HUES64 (cell line): Measurements from ENCODE around the gene NUF2.

Source experiments
- H3K27ac ChIP-seq: 2 replicates; pipeline ENCODE4 v1.7.0; 2013; ENCODE audit warnings: low read depth, low read length, inconsistent platforms
- H3K27me3 ChIP-seq: 2 replicates; pipeline ENCODE4 v1.6.1; 2013; ENCODE audit warnings: mild to moderate bottlenecking, low read length; ENCODE audit not compliant: insufficient read depth
- H3K36me3 ChIP-seq: 2 replicates; pipeline ENCODE4 v1.6.1; 2013; ENCODE audit warnings: mild to moderate bottlenecking, low read length; ENCODE audit not compliant: insufficient read depth
- H3K4me1 ChIP-seq: 2 replicates; pipeline ENCODE4 v1.6.1; 2013; ENCODE audit warnings: mild to moderate bottlenecking, low read length, moderate library complexity; ENCODE audit not compliant: insufficient read depth
- H3K4me3 ChIP-seq: 2 replicates; pipeline ENCODE4 v1.5.1; 2013; ENCODE audit warnings: mild to moderate bottlenecking, low read length, moderate library complexity
- H3K9ac ChIP-seq: 2 replicates; pipeline ENCODE4 v1.6.1; 2013; ENCODE audit warnings: mild to moderate bottlenecking, low read depth, low read length
- H3K9me3 ChIP-seq: 2 replicates; pipeline ENCODE4 v1.6.1; 2013; ENCODE audit warnings: low read depth, low read length; ENCODE audit not compliant: insufficient read depth
- WGBS: fragments of 150-250, 120-280 bp; methylation state at CpG from one replicate; pipeline ENCODE4 v1.1.7; 2013; ENCODE audit warnings: missing lambda C conversion rate; 5-methylcytosine and 5-hydroxymethylcytosine counted together

NUF2 gene

GRCh38 chr1:163372576-163372975, 50.8 kb downstream of the NUF2 start:
- H3K9ac ChIP-seq = no peak overlapping the region
- no peaks in the 10 kb centered on the region for H3K27me3 ChIP-seq
- peaks cover 10% of the 10 kb centered on the region; the same call in 1 of the 2 replicates for H3K4me1 ChIP-seq
- no peak overlapping the region for H3K27ac ChIP-seq
- no peaks in the 10 kb centered on the region for H3K9me3 ChIP-seq
- WGBS = 92% methylated on average over 1 of the region's 1 CpG
- no peak overlapping the region for H3K4me3 ChIP-seq
- H3K36me3 ChIP-seq = no peaks in the 10 kb centered on the region

GRCh38 chr1:163378554-163378953, 56.8 kb downstream of the NUF2 start:
- H3K27ac ChIP-seq = no peak overlapping the region
- 100% methylated on average over 2 of the region's 2 CpGs for WGBS
- no peaks in the 10 kb centered on the region; the same call in 1 of the 2 replicates for H3K4me1 ChIP-seq

DNA sequence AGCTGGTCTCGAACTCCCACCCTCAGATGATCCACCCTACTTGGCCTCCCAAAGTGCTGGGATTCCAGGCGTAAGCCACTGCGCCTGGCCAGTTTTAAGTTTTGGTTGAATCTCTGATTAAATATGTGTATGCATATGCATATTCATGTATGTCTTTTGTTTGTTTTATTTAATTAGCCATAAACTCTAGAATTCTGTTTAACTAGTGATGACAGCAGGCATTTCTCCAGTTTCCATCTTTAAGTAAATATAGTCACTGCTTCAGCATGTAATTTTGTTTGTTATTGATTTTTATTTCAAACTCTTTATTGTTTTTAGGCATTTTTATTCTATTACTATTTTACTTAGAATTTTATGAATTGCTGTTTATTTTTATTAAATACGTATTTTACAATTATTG, 58.0 kb downstream of the NUF2 start:
- Histone ChIP-seq H3K27ac (no peak overlapping the region), H3K36me3 (no peaks in the 10 kb centered on the region), H3K27me3 (no peaks in the 10 kb centered on the region), H3K9ac (no peak overlapping the region), H3K4me1 (no peaks in the 10 kb centered on the region), H3K4me3 (no peak overlapping the region), H3K9me3 (no peaks in the 10 kb centered on the region)
- 97% methylated on average over 3 of the region's 4 CpGs for WGBS

More at GRCh38 chr1:163378554-163378953, 56.8 kb downstream of the NUF2 start:
- Histone ChIP-seq H3K27me3 (no peaks in the 10 kb centered on the region), H3K9me3 (no peaks in the 10 kb centered on the region), H3K9ac (no peak overlapping the region), H3K36me3 (no peaks in the 10 kb centered on the region), H3K4me3 (no peak overlapping the region)

DNA sequence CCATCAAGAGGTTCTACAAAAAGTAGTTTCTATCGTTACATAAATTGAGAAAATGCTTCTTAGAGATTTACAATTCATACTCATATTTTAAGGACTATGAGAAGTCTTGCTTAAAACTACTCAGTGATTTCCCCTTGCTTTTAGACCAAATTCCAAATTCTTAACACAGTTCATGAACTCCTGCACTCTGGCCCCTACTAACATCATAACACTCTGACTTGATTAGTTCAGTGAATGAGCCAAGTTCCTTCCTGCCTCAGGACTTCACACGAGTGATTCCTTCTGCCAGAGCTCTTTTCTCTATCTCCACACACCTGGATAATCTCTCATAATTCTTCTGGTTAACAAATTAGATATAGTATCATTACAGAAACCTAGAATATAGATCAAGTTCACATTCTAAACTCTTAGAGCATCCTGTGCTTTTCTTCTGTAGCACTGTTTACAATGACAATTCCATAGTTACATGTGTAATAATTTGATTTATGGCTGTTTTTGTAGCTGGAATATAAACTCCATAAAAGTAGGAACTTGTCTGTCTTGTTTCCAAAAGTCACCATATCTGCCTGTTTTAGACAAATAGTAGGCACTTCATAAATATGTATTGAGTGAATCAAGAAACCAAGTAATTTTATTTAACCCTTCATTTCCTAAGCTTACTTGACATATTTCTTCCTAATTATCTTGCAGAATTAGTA, 59.9 kb downstream of the NUF2 start:
- Histone ChIP-seq H3K9ac (no peak overlapping the region), H3K4me3 (no peak overlapping the region), H3K27ac (no peak overlapping the region), H3K9me3 (no peaks in the 10 kb centered on the region), H3K36me3 (no peaks in the 10 kb centered on the region), H3K4me1 (no peaks in the 10 kb centered on the region), H3K27me3 (no peaks in the 10 kb centered on the region)
- 74% methylated on average over 1 of the region's 2 CpGs for WGBS

GRCh38 chr1:163382395-163382794, 60.6 kb downstream of the NUF2 start:
- no peak overlapping the region for H3K4me3 ChIP-seq
- no peaks in the 10 kb centered on the region for H3K4me1 ChIP-seq
- no peak overlapping the region for H3K27ac ChIP-seq
- H3K36me3 ChIP-seq = no peaks in the 10 kb centered on the region
- no peaks in the 10 kb centered on the region for H3K9me3 ChIP-seq
- no peaks in the 10 kb centered on the region for H3K27me3 ChIP-seq
- 94% methylated on average over 4 of the region's 4 CpGs for WGBS
- H3K9ac ChIP-seq = no peak overlapping the region

GRCh38 chr1:163387146-163387545, 65.4 kb downstream of the NUF2 start:
- Histone ChIP-seq H3K4me3 (no peak overlapping the region), H3K9ac (no peak overlapping the region), H3K27ac (no peak overlapping the region), H3K27me3 (no peaks in the 10 kb centered on the region), H3K36me3 (no peaks in the 10 kb centered on the region), H3K9me3 (no peaks in the 10 kb centered on the region), H3K4me1 (no peaks in the 10 kb centered on the region)

DNA sequence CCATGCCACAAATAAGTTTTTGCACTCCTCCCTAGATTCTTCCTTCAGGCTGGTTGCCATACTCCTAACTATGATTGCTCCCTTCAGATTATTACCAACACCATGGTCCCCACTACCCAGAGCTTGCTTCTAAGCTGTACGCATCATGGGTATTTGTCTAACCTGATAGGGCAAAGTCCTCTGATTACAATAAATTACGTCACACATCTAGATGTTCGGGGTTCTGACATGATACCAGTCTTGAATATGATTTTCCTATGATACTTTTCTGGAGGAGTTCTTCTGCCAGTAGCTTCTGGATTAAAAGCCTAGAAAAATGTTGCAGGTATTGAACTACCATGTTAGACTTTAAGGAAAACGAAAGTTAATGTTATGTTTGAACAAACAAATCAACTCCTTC, 67.2 kb downstream of the NUF2 start:
- H3K27me3 ChIP-seq = no peaks in the 10 kb centered on the region
- no peak overlapping the region for H3K4me3 ChIP-seq
- WGBS = 97% methylated on average over 3 of the region's 4 CpGs

GRCh38 chr1:163395790-163396189, 74.0 kb downstream of the NUF2 start:
- no peaks in the 10 kb centered on the region for H3K36me3 ChIP-seq
- no peak overlapping the region for H3K9ac ChIP-seq
- H3K27me3 ChIP-seq = peaks cover 14% of the 10 kb centered on the region; the same call in 1 of the 2 replicates
- no peak overlapping the region for H3K27ac ChIP-seq
- no peak overlapping the region for H3K4me3 ChIP-seq
- no peaks in the 10 kb centered on the region for H3K9me3 ChIP-seq
- peaks cover 37% of the 10 kb centered on the region for H3K4me1 ChIP-seq

More for the DNA sequence above, 67.2 kb downstream of the NUF2 start:
- no peaks in the 10 kb centered on the region for H3K36me3 ChIP-seq
- no peaks in the 10 kb centered on the region for H3K9me3 ChIP-seq
- no peaks in the 10 kb centered on the region for H3K4me1 ChIP-seq
- no peak overlapping the region for H3K27ac ChIP-seq
- H3K9ac ChIP-seq = no peak overlapping the region

DNA sequence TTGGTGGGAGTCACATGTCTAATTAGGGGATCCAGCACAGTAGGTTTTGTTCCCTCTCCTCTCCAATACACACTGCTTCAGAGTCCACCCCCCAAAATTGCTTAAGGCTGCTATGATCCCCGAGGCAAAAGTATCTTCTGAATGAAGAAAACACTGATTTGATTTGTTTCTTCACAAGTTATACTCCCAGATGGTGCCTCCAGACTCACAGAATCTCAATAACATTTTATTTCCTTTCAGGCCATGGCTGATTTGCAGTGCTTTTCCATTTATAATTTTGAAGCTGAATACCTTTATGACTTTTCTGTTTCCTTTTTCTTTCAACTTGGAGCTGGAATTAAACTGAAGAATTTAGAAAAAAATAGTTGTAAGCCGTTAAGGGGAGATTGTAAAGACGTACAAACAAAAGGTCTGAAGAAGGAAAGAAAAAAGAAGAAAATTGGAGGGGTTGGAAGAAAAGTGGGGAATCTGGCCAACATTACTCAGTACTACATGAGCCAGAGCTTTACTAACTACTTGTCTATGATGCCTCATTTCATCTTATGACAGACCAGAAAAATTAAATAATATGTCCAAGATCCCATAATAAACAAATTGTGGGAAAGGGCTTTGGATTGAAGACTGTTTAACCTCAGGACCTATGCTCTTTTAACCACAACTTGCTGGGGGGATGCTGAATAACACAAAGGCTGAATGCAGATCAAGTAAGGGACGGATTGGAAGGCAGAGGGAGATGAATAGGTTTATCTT, 75.9 kb downstream of the NUF2 start:
- Histone ChIP-seq H3K4me3 (no peak overlapping the region), H3K27ac (no peak overlapping the region), H3K27me3 (peaks cover 14% of the 10 kb centered on the region; the same call in 1 of the 2 replicates), H3K36me3 (no peaks in the 10 kb centered on the region), H3K9me3 (no peaks in the 10 kb centered on the region), H3K9ac (no peak overlapping the region), H3K4me1 (peaks cover 38% of the 10 kb centered on the region)
- 87% methylated on average over 4 of the region's 4 CpGs for WGBS

GRCh38 chr1:163399001-163399400, 77.2 kb downstream of the NUF2 start:
- Histone ChIP-seq H3K9ac (no peak overlapping the region), H3K4me1 (peaks cover 38% of the 10 kb centered on the region), H3K27ac (peak overlapping the region; percentile 89), H3K9me3 (no peaks in the 10 kb centered on the region), H3K4me3 (no peak overlapping the region), H3K27me3 (peaks cover 14% of the 10 kb centered on the region; the same call in 1 of the 2 replicates), H3K36me3 (no peaks in the 10 kb centered on the region)
- 86% methylated on average over 5 of the region's 5 CpGs for WGBS

GRCh38 chr1:163399976-163400601, 78.3 kb downstream of the NUF2 start:
- peak overlapping the region; percentile 12; the same call in 1 of the 2 replicates for H3K4me3 ChIP-seq
- 3% methylated on average over 9 of the region's 9 CpGs for WGBS
- H3K36me3 ChIP-seq = no peaks in the 10 kb centered on the region
- H3K27me3 ChIP-seq = peaks cover 14% of the 10 kb centered on the region; the same call in 1 of the 2 replicates
- peak overlapping the region; percentile 89 for H3K27ac ChIP-seq
- H3K9ac ChIP-seq = peak overlapping the region; percentile 44
- no peaks in the 10 kb centered on the region for H3K9me3 ChIP-seq
- peaks cover 43% of the 10 kb centered on the region for H3K4me1 ChIP-seq
